ENCODE measurements around the gene NUBPL.

DNA sequence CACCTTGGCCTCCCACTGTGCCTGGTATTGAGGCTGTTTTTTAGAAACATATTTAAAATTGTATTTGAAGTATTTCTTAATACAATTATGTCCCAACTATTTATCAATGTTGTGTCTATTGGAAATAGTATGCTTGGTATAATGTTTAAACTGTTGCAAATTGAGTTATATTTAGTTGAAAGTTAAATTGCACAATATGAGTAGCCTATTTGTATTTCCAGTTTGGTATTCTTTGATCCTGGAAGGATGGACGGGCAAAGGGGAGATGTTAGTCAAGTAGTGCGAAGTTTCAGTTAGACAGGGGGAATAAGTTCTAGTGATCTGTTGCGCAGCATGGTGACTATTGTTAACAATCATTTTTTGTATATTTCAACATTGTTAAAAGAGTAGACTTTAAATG, 111.5 kb downstream of the NUBPL start:
- TF ChIP-seq, protein P1, sequence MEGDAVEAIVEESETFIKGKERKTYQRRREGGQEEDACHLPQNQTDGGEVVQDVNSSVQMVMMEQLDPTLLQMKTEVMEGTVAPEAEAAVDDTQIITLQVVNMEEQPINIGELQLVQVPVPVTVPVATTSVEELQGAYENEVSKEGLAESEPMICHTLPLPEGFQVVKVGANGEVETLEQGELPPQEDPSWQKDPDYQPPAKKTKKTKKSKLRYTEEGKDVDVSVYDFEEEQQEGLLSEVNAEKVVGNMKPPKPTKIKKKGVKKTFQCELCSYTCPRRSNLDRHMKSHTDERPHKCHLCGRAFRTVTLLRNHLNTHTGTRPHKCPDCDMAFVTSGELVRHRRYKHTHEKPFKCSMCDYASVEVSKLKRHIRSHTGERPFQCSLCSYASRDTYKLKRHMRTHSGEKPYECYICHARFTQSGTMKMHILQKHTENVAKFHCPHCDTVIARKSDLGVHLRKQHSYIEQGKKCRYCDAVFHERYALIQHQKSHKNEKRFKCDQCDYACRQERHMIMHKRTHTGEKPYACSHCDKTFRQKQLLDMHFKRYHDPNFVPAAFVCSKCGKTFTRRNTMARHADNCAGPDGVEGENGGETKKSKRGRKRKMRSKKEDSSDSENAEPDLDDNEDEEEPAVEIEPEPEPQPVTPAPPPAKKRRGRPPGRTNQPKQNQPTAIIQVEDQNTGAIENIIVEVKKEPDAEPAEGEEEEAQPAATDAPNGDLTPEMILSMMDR (IDR thresholded peaks at IDR 0.05; ENCODE audit: low read depth, low read length, poor library complexity, severe bottlenecking) = no peak
- no peak for TF ChIP-seq EZH2phosphoT487 (IDR thresholded peaks at IDR 0.05; ENCODE audit: borderline replicate concordance, low read length)

Measured in DOHH2 (cell line).